GM19455 (cell line): ENCODE data around the gene FMNL1.
"Not testable (repeated sequence)": the region's sequence is repeated elsewhere in the genome, so short reads cannot be mapped to it uniquely, and the experiment has no call there.

Experiments
- ATAC-seq: cut with Tn5 transposase; IDR thresholded peaks from one replicate; pipeline ENCODE4 v1.9.1; 2021; ENCODE audit not compliant: unreplicated experiment

Gene FMNL1

GRCh38 chr17:45221081-45222013 is at the start of gene FMNL1:
Gene FMNL1, plus strand, starts transcription at chr17:45221885. Its CDS starts 240 bp downstream, at chr17:45222125.
- ATAC-seq: no peak

GRCh38 chr17:45172232-45172540 is 49.5 kb upstream of the FMNL1 start:
- no peak for ATAC-seq

GRCh38 chr17:45172541-45173286 is 49.0 kb upstream of the FMNL1 start:
- no peak for ATAC-seq

GRCh38 chr17:45175759-45176115 is 45.9 kb upstream of the FMNL1 start:
- no peak for ATAC-seq

- ATAC-seq: no peak
Observed at GRCh38 chr17:45177563-45177962, 44.1 kb upstream of the FMNL1 start.

GRCh38 chr17:45184144-45184543 is 37.5 kb upstream of the FMNL1 start:
- ATAC-seq: no peak

- ATAC-seq: no peak
Observed at GRCh38 chr17:45186801-45187354, 34.8 kb upstream of the FMNL1 start.

GRCh38 chr17:45189009-45189408 is 32.7 kb upstream of the FMNL1 start:
- no peak for ATAC-seq

GRCh38 chr17:45190503-45191255 is 31.0 kb upstream of the FMNL1 start:
- ATAC-seq: no peak

- no peak for ATAC-seq
Observed at GRCh38 chr17:45195424-45195823, 26.3 kb upstream of the FMNL1 start.

- no peak for ATAC-seq
Observed at GRCh38 chr17:45197108-45197507, 24.6 kb upstream of the FMNL1 start.

GRCh38 chr17:45197555-45198334 is 23.9 kb upstream of the FMNL1 start:
- ATAC-seq: peak; percentile 75

GRCh38 chr17:45200701-45201100 is 21.0 kb upstream of the FMNL1 start:
- no peak for ATAC-seq

GRCh38 chr17:45201457-45201856 is 20.2 kb upstream of the FMNL1 start:
- no peak for ATAC-seq

GRCh38 chr17:45201880-45202279 is 19.8 kb upstream of the FMNL1 start:
- not testable (repeated sequence) for ATAC-seq

- ATAC-seq: no peak
Observed at GRCh38 chr17:45218895-45219661, 2.6 kb upstream of the FMNL1 start.

- no peak for ATAC-seq
Observed at GRCh38 chr17:45220079-45220478, 1.6 kb upstream of the FMNL1 start.

GRCh38 chr17:45222014-45222288 is 266 bp downstream of the FMNL1 start:
- ATAC-seq: no peak

GRCh38 chr17:45222289-45222995 is 757 bp downstream of the FMNL1 start:
- ATAC-seq: no peak
